Measurements from ENCODE around the gene CADPS. TPM values are rescaled to one million over a fixed set of nuclear protein-coding genes. Genes with fewer than 3 reads are reported as not detected.

CADPS gene
- total RNA-seq, 6 experiments from 2014 or later = not detected

GRCh38 chr3:62557450-62557849 lies 317.8 kb downstream of the CADPS start:
- Mint-ChIP-seq H3K36me3 (ENCODE audit: low read depth) (no peaks in the 10 kb centered on the region), H3K27ac (no peak overlapping the region), H3K4me1 (ENCODE audit: low read depth) (peaks cover 20% of the 10 kb centered on the region), H3K4me3 (no peak overlapping the region), H3K27me3 (ENCODE audit: insufficient read depth) (peaks cover 2% of the 10 kb centered on the region), H3K9me3 (no peaks in the 10 kb centered on the region)
- TF ChIP-seq, protein P1, sequence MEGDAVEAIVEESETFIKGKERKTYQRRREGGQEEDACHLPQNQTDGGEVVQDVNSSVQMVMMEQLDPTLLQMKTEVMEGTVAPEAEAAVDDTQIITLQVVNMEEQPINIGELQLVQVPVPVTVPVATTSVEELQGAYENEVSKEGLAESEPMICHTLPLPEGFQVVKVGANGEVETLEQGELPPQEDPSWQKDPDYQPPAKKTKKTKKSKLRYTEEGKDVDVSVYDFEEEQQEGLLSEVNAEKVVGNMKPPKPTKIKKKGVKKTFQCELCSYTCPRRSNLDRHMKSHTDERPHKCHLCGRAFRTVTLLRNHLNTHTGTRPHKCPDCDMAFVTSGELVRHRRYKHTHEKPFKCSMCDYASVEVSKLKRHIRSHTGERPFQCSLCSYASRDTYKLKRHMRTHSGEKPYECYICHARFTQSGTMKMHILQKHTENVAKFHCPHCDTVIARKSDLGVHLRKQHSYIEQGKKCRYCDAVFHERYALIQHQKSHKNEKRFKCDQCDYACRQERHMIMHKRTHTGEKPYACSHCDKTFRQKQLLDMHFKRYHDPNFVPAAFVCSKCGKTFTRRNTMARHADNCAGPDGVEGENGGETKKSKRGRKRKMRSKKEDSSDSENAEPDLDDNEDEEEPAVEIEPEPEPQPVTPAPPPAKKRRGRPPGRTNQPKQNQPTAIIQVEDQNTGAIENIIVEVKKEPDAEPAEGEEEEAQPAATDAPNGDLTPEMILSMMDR (IDR thresholded peaks at IDR 0.05) = no peak
- no peak for DNase-seq

- DNase-seq = no peak
- Mint-ChIP-seq H3K9me3 (no peaks in the 10 kb centered on the region), H3K4me3 (no peak overlapping the region), H3K4me1 (ENCODE audit: low read depth) (peaks cover 8% of the 10 kb centered on the region), H3K27me3 (ENCODE audit: insufficient read depth) (peaks cover 2% of the 10 kb centered on the region), H3K27ac (no peak overlapping the region), H3K36me3 (ENCODE audit: low read depth) (no peaks in the 10 kb centered on the region)
- TF ChIP-seq, protein P1 (IDR thresholded peaks at IDR 0.05) = no peak
These were observed 318.9 kb downstream of the CADPS start for GRCh38 chr3:62556121-62556815.

- Mint-ChIP-seq H3K27ac (no peak overlapping the region), H3K4me3 (no peak overlapping the region), H3K4me1 (ENCODE audit: low read depth) (no peaks in the 10 kb centered on the region), H3K9me3 (no peaks in the 10 kb centered on the region), H3K27me3 (ENCODE audit: insufficient read depth) (peaks cover 4% of the 10 kb centered on the region), H3K36me3 (ENCODE audit: low read depth) (no peaks in the 10 kb centered on the region)
- TF ChIP-seq, protein P1 (IDR thresholded peaks at IDR 0.05) = peak; percentile 66
- no peak for DNase-seq
These were observed 320.9 kb downstream of the CADPS start for GRCh38 chr3:62554264-62554799.

- TF ChIP-seq, protein P1 (IDR thresholded peaks at IDR 0.05) = no peak
- Mint-ChIP-seq H3K36me3 (ENCODE audit: low read depth) (no peaks in the 10 kb centered on the region), H3K9me3 (no peaks in the 10 kb centered on the region), H3K4me1 (ENCODE audit: low read depth) (no peaks in the 10 kb centered on the region), H3K4me3 (no peak overlapping the region), H3K27me3 (ENCODE audit: insufficient read depth) (peaks cover 6% of the 10 kb centered on the region), H3K27ac (no peak overlapping the region)
- no peak for DNase-seq
These were observed 321.4 kb downstream of the CADPS start for GRCh38 chr3:62553811-62554210.

GRCh38 chr3:62551556-62551955 lies 323.7 kb downstream of the CADPS start:
- H3K4me3 Mint-ChIP-seq = no peak overlapping the region
- TF ChIP-seq, protein P1 (IDR thresholded peaks at IDR 0.05) = no peak
- H3K27ac Mint-ChIP-seq = no peak overlapping the region
- H3K4me1 Mint-ChIP-seq (ENCODE audit: low read depth) = no peaks in the 10 kb centered on the region
- H3K9me3 Mint-ChIP-seq = no peaks in the 10 kb centered on the region
- no peaks in the 10 kb centered on the region for H3K36me3 Mint-ChIP-seq (ENCODE audit: low read depth)
- peaks cover 6% of the 10 kb centered on the region for H3K27me3 Mint-ChIP-seq (ENCODE audit: insufficient read depth)
- DNase-seq = no peak

All from HFFc6 (cell line).